DMS53 (cell line): Measurements from ENCODE around the gene KIF26A.
"Not testable (repeated sequence)": the region's sequence is repeated elsewhere in the genome, so short reads cannot be mapped to it uniquely, and the experiment has no call there.

Experiments
- DNase-seq: peaks from one replicate; lab custom pipeline; 2025; lab: John Stamatoyannopoulos, UW

The KIF26A gene

GRCh38 chr14:104194016-104194415 lies 55.6 kb downstream of the KIF26A start:
- DNase-seq: no peak

DNA sequence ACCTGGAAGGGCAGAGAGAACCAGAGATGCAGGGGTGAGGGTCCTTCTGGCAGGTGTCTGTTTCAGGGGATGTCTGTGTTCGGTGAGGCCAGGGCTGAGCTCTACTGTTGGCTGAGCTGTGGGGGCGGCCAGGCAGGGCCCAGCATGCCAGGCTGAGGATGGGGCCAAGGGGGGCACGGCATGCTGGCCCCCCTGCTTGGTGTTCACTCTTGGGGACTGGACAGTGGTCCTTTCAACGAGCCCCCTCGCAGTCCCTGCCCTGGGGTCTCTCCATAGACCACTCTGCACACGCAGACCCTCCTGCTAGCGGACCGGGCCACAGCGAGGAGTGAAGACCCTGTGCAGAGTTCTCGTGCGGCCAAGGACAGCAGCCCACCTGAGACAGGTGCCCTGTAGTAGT lies 56.3 kb downstream of the KIF26A start:
- no peak for DNase-seq

DNA sequence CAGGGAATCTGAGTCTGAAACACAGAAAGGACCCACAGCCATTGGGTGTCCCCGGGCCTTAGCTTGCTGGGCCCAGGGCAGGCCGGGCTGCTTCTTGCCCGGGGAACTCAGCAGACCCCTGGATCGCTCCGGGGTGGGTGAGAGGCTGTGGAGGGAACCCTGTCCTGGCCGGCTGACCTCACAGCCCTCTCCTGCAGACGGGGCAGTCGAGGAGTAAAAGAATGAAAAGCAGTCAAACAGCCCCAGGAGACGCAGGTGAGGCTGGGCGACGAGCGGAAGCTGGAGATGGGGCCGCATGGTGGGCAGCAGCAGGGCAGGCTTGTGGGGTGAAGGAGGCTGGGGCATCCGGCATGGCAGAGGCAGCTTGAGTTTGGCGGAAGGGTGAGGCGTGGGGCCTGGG lies 57.0 kb downstream of the KIF26A start:
- DNase-seq: no peak

GRCh38 chr14:104195878-104196277 lies 57.5 kb downstream of the KIF26A start:
- DNase-seq: no peak

GRCh38 chr14:104196461-104197140 lies 58.2 kb downstream of the KIF26A start:
- no peak for DNase-seq

- DNase-seq: no peak
These were observed 59.3 kb downstream of the KIF26A start for GRCh38 chr14:104197449-104198247.

DNA sequence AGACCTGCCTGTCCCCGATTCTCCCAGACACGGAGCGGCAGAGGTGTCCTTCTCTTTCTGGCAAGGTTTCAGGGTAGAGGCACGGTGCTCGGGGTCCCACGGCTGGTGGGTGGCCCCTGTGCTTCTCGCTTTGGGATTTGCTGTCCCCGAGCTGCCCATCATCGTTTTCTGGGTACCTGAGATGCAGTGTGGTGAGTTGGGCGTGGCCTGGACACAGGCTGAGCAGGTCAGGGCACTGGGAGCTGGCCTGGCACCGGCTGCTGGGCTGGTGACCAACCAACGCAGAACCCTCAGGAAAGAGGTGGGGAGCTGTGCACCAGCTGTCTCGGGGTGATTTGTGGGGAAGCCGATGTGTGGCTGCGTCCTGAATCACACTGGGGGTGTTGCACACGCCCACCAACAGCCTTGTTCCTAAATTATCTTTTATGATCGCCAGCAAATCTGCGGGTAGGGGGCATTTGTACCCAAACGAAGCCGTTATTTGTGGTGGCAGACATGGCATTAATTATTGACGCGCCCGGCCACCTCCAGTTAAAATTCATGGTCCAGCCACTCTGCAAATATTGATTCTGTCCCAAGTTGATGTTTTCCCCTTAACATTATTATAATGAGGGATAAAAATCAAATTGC lies 61.0 kb downstream of the KIF26A start:
- no peak for DNase-seq

DNA sequence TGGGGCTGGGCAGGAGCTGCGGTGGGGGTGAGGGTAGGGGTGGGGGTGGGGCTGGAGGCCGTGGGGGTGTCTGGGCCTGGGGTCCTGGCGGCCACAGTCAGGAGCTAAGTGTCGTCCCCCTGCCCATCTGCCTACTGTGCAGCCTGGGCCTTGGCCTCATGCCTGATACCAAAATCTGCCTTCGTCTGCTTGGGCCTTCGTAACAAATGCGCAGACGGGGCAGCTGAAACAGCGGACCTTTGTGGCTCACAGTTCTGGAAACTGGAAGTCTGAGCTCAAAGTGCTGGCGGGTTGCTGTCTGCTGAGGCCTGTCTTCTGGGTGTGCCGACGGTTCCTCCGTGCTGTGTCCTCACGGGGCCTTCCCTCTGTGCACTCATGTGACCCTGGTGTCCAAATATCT lies 61.7 kb downstream of the KIF26A start:
- DNase-seq: no peak

GRCh38 chr14:104200591-104200990 lies 62.2 kb downstream of the KIF26A start:
- DNase-seq: no peak

- DNase-seq: no peak
These were observed 62.7 kb downstream of the KIF26A start for GRCh38 chr14:104201063-104201462.

DNA sequence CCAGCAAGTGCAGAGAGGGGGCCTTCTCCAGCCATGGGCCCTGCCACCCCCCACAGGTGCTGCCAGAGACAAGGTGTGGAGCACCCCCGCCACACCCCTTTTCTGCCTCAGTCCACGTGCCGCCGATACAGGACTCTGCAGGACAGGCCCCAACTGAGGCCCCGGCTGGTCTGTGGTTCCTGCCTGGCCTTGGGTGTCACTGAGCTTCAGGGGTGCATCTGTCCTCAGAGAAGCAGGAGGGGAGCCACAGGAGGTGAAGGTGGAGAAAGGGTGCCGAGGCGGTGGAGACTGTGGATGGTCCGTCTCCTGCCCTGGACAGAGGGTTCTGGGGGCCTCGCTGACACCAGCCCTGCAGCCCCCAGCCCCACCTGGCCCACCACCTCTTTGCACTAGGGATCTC lies 63.1 kb downstream of the KIF26A start:
- DNase-seq: no peak

GRCh38 chr14:104202259-104203070 lies 64.1 kb downstream of the KIF26A start:
- no peak for DNase-seq

GRCh38 chr14:104203071-104203425 lies 64.7 kb downstream of the KIF26A start:
- no peak for DNase-seq

- no peak for DNase-seq
These were observed 66.3 kb downstream of the KIF26A start for GRCh38 chr14:104204660-104205149.

GRCh38 chr14:104205781-104206180 lies 67.4 kb downstream of the KIF26A start:
- no peak for DNase-seq

DNA sequence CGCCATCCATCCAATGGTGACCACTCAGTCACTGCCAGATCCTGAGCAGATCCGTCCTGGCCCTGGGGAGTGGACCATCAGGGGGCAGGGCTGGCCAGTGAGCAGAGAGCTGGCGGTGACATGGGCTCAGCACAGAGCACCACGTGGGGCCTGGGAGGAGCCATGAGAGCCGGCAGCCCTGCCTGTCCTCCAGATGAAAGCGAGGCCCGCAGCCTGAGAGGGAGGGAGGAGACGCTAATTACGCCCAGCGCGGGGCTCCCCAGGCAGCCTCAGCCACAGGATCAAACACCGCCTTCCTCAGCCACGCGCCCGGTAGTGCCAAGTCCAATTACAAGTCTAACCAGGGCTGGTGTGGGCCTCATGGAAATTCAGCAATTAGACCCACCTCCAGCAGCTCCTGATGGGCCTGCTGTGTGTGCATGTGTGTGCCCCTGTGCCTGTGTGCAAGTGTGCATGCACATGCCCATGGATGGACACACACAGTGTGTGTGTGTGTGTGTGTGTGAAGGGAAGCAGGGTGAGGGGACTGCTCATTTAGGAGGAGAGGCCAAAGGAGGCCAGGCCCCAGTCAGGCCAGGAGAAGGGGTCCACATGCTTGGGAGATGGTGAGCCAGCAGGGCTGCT lies 68.0 kb downstream of the KIF26A start:
- DNase-seq: no peak

DNA sequence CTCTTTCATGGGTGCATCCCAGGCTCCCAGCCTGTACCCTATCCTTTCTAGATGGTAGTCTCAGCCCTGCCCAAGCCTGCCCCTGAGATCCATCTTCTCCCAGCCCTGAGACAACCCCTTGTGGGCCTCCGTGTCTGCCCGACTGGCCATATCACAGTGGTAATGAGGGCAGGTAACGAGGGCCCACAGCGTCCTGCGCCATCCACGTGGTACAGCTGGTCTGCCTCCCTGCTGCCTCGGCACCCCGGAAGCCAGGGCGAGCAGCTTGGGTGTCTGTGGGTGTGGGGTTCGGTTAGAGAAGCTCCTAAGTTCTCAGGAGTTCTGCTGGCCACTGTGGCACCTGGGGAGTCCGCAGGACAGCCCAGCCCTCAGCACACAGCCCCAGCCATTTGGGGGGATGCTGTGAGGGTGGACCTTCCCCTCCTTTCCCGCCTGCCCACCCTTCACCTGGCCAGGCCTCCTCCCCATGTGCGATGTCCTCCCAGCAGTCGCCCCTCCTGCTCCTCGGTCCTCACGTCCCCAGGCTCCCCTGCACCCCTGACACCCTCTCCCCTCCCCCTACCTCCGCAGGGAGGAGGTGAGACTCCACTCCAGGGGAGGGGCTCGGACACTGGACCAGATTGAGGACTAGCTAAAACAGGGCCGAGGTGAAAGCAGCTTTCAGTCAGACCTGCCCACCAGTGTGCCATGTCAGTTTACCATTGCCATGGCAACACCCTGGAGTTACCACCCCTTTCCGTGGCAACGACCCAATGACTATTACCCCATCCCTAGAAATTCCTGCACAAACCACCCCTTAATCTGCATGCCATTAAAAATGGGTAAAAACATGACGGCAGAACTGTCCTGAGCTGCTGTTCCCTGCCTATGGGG lies 69.0 kb downstream of the KIF26A start:
- DNase-seq: no peak

GRCh38 chr14:104208015-104208295 lies 69.6 kb downstream of the KIF26A start:
- DNase-seq: not testable (repeated sequence)

DNA sequence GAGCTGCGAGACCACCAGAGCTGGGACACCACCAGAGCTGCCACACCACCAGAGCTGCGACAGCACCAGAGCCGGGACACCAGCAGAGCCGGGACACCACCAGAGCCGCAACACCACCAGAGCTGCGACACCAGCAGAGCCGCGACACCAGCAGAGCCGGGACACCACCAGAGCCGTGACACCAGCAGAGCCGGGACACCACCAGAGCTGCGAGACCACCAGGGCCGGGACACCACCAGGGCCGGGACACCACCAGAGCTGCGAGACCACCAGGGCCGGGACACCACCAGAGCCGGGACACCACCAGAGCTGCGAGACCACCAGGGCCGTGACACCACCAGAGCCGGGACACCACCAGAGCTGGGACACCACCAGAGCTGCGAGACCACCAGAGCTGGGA lies 69.9 kb downstream of the KIF26A start:
- DNase-seq: not testable (repeated sequence)

DNA sequence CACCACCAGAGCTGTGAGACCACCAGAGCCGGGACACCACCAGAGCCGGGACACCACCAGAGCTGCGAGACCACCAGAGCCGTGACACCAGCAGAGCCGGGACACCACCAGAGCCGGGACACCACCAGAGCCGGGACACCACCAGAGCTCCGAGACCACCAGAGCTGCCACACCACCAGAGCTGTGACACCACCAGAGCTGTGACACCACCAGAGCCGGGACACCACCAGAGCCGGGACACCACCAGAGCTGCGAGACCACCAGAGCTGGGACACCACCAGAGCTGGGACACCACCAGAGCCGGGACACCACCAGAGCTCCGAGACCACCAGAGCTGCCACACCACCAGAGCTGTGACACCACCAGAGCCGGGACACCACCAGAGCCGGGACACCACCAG lies 70.7 kb downstream of the KIF26A start:
- not testable (repeated sequence) for DNase-seq
